HFF-Myc (cell line): ENCODE measurements around the gene ZC3HAV1.

Experiments used
- DNase-seq: peaks from one replicate; pipeline ENCODE4 v3.0.0-alpha.2; 2011; ENCODE audit warnings: low read depth; ENCODE audit errors: extremely low read depth
- H3K4me3 ChIP-seq: replicated peaks from 2 replicates; pipeline ENCODE4 v1.5.1; 2011; ENCODE audit warnings: low read depth, mild to moderate bottlenecking, control low read depth, low read length
- CTCF ChIP-seq: IDR thresholded peaks from 2 replicates; pipeline ENCODE4 v1.5.1; 2012; ENCODE audit warnings: mild to moderate bottlenecking, low read depth, low read length, control low read depth; ENCODE audit errors: missing control alignments

ZC3HAV1 gene

GRCh38 chr7:139118805-139119485, 9.4 kb upstream of the ZC3HAV1 start:
- no peak for TF ChIP-seq CTCF
- no peak overlapping the region for H3K4me3 ChIP-seq

GRCh38 chr7:139118234-139118804, 8.8 kb upstream of the ZC3HAV1 start:
- no peak for TF ChIP-seq CTCF
- peak; percentile 26 for DNase-seq
- H3K4me3 ChIP-seq: no peak overlapping the region

More at GRCh38 chr7:139118805-139119485, 9.4 kb upstream of the ZC3HAV1 start:
- no peak for DNase-seq

GRCh38 chr7:139117599-139118233, 8.2 kb upstream of the ZC3HAV1 start:
- TF ChIP-seq CTCF: no peak
- no peak overlapping the region for H3K4me3 ChIP-seq
- DNase-seq: no peak

GRCh38 chr7:139116999-139117398, 7.5 kb upstream of the ZC3HAV1 start:
- DNase-seq: no peak

GRCh38 chr7:139115104-139115503, 5.6 kb upstream of the ZC3HAV1 start:
- DNase-seq: no peak
- no peak for TF ChIP-seq CTCF
- H3K4me3 ChIP-seq: no peak overlapping the region

More at GRCh38 chr7:139116999-139117398, 7.5 kb upstream of the ZC3HAV1 start:
- H3K4me3 ChIP-seq: no peak overlapping the region
- TF ChIP-seq CTCF: no peak

- no peak overlapping the region for H3K4me3 ChIP-seq
- no peak for DNase-seq
- TF ChIP-seq CTCF: no peak
These were observed 5.1 kb upstream of the ZC3HAV1 start for GRCh38 chr7:139114585-139114984.
